ENCODE data around the gene CRIM1. TPM values are rescaled to one million over a fixed set of nuclear protein-coding genes. Genes with fewer than 3 reads are reported as not detected.
A peak's percentile ranks its signal among the peaks of the same experiment; 100 is the strongest.

The CRIM1 gene
- total RNA-seq, 2 donors from 2014 or later: 217 to 465 TPM

DNA sequence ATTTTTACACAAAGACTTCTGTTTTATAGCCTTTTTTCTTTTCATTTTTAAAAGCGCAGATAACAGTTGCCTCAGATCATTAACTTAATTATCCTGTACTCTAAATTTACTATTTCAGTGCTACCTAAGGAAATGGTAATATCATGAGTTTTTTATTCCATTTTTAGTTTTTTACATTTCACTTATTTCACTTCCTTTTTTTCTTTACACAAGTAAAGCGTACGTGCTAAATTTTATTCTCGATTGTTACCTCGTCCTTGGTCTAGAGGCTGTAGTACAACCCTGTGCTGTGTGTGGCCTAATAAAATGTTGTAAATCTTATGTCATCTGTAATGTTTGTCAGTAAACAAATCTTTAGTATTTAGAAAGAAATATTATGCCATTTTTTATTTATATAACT is 49.2 kb downstream of the CRIM1 start:
- H3K36me3 ChIP-seq: no peaks in the 10 kb centered on the region
- TF ChIP-seq, protein P1, sequence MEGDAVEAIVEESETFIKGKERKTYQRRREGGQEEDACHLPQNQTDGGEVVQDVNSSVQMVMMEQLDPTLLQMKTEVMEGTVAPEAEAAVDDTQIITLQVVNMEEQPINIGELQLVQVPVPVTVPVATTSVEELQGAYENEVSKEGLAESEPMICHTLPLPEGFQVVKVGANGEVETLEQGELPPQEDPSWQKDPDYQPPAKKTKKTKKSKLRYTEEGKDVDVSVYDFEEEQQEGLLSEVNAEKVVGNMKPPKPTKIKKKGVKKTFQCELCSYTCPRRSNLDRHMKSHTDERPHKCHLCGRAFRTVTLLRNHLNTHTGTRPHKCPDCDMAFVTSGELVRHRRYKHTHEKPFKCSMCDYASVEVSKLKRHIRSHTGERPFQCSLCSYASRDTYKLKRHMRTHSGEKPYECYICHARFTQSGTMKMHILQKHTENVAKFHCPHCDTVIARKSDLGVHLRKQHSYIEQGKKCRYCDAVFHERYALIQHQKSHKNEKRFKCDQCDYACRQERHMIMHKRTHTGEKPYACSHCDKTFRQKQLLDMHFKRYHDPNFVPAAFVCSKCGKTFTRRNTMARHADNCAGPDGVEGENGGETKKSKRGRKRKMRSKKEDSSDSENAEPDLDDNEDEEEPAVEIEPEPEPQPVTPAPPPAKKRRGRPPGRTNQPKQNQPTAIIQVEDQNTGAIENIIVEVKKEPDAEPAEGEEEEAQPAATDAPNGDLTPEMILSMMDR (IDR thresholded peaks at IDR 0.05): no peak
- H3K27me3 ChIP-seq (replicated peaks; ENCODE audit: insufficient read depth): no peaks in the 10 kb centered on the region
- H3K4me1 ChIP-seq (ENCODE audit: control insufficient read depth in 1 of 2, low read depth in 2 of 2): peaks cover 58 to 84% of the 10 kb centered on the region in 2 donors
- H3K27ac ChIP-seq: peak overlapping the region in 1 of 2 donors; percentile 28
- DNase-seq (ENCODE audit: low spot score) (no peak), ATAC-seq (ENCODE audit: insufficient number of reproducible peaks, low FRiP score, low read depth) (no peak)
- H3K9me3 ChIP-seq: no peaks in the 10 kb centered on the region
- no peak overlapping the region for H3K4me3 ChIP-seq

DNA sequence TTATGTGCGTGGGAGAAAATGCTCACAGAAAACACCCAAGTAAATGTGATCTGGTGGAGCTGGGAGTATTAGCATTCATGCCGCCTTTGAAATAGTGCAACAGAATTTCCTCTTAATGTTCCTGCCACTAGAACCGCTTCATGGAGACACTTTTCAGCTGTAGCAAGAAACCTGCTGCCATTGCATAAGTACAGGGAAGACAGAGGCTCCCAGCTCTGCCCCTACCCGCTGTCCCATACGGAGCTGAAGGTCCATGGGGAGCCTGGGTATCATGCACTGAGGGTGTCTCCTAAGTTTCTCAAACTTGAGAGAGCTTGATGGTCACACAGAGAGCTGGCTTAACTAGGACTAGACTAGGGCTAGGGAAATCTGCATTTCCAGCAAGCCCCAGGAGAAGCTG is 49.6 kb downstream of the CRIM1 start:
- Histone ChIP-seq H3K4me1 (ENCODE audit: control insufficient read depth in 1 of 2, low read depth in 2 of 2) (peaks cover 62 to 84% of the 10 kb centered on the region in 2 donors), H3K9me3 (no peaks in the 10 kb centered on the region), H3K27ac (peak overlapping the region in 1 of 2 donors; percentile 48), H3K36me3 (no peaks in the 10 kb centered on the region), H3K4me3 (no peak overlapping the region), H3K27me3 (replicated peaks; ENCODE audit: insufficient read depth) (no peaks in the 10 kb centered on the region)
- TF ChIP-seq, protein P1 (IDR thresholded peaks at IDR 0.05): no peak
- DNase-seq (ENCODE audit: low spot score): no peak
- ATAC-seq (ENCODE audit: insufficient number of reproducible peaks, low FRiP score, low read depth): no peak

DNA sequence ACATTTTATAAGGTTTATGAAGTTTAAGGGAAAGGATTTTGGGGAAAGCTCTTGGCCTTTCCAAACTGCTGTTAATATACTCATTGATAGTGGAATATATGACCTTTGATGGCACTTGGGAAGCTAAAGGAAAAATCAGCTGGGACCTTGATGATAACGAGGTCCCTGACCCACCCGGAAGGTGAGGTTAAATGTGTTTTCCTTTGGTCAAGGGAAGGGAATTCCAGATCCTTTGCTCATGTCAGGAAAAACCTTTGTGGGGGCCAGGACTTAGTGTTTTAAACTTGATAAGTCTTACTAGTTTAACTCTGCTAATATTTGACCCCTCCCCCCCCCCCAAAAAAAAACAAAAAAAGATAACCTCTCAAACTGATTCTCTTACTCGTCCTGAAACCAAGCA is 50.7 kb downstream of the CRIM1 start:
- Histone ChIP-seq H3K9me3 (no peaks in the 10 kb centered on the region), H3K4me3 (no peak overlapping the region), H3K27ac (peak overlapping the region in 1 of 2 donors; percentile 58), H3K27me3 (replicated peaks; ENCODE audit: insufficient read depth) (no peaks in the 10 kb centered on the region), H3K36me3 (no peaks in the 10 kb centered on the region), H3K4me1 (ENCODE audit: control insufficient read depth in 1 of 2, low read depth in 2 of 2) (peaks cover 71 to 86% of the 10 kb centered on the region in 2 donors)
- DNase-seq (ENCODE audit: low spot score) (no peak), ATAC-seq (ENCODE audit: insufficient number of reproducible peaks, low FRiP score, low read depth) (no peak)
- TF ChIP-seq, protein P1 (IDR thresholded peaks at IDR 0.05): no peak

DNA sequence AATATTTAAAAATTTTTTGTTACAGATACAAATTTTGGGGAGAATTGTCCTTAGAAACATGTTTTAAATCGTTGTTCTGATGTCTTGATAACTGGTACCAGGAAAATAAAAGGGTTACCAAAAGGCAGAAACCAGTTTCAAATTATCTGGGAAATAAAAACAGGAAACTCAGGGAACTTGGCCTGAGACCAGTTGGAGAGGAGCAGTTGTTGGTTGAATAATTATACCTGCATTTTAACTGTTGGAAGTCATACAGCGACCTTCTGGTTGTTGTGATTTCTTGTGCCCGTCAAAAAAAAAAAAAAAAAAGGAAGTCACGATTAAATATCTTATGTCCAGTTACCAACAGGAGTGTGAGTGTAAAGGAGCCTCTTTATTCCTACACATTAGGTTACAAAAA is 51.8 kb downstream of the CRIM1 start:
- DNase-seq (ENCODE audit: low spot score): no peak
- H3K4me3 ChIP-seq: no peak overlapping the region
- no peaks in the 10 kb centered on the region for H3K9me3 ChIP-seq
- no peaks in the 10 kb centered on the region for H3K36me3 ChIP-seq
- H3K27me3 ChIP-seq (replicated peaks; ENCODE audit: insufficient read depth): no peaks in the 10 kb centered on the region
- H3K4me1 ChIP-seq (ENCODE audit: control insufficient read depth in 1 of 2, low read depth in 2 of 2): peaks cover 79 to 88% of the 10 kb centered on the region in 2 donors
- TF ChIP-seq, protein P1 (IDR thresholded peaks at IDR 0.05): no peak
- no peak for ATAC-seq (ENCODE audit: insufficient number of reproducible peaks, low FRiP score, low read depth)
- H3K27ac ChIP-seq: peak overlapping the region; percentile 58 to 64

DNA sequence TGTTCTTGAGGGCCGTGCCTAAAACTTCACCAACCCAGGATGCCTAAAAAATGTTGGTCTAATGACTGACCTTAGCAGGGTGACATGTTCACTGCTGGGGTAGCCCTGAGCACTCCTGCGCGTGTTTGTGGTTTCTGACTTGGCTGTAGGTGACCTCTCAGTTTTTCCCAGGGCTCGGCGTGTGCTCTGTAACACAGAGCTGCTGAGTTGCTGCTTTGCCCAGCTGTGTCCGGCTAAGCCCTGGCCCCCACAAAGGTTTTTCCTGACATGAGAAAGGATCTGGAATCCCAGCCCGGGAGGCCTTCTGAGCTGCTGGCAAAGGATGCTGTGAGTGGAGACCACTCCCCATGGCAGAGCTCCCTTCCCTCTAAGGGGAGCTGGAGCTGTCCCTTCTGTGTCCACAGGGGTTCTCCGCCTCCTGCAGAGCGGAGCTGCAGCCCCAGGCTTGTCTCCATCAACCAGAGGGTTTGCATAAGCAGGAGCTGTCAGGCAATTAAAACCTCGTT is 52.7 kb downstream of the CRIM1 start:
- Histone ChIP-seq H3K4me3 (peak overlapping the region; percentile 35), H3K27ac (peak overlapping the region; percentile 58 to 64), H3K4me1 (ENCODE audit: control insufficient read depth in 1 of 2, low read depth in 2 of 2) (peaks cover 86 to 90% of the 10 kb centered on the region in 2 donors), H3K9me3 (no peaks in the 10 kb centered on the region), H3K27me3 (replicated peaks; ENCODE audit: insufficient read depth) (no peaks in the 10 kb centered on the region), H3K36me3 (no peaks in the 10 kb centered on the region)
- DNase-seq (ENCODE audit: low spot score): no peak
- TF ChIP-seq, protein P1 (IDR thresholded peaks at IDR 0.05): no peak
- no peak for ATAC-seq (ENCODE audit: insufficient number of reproducible peaks, low FRiP score, low read depth)

Measured in thoracic aorta (tissue), 2 donors.